GM12875 (cell line): Measurements from ENCODE around the gene OSBPL9.
"Not testable (repeated sequence)": the region's sequence is repeated elsewhere in the genome, so short reads cannot be mapped to it uniquely, and the experiment has no call there.

ENCODE experiments used
- H3K4me3 ChIP-seq: one replicate; pipeline ENCODE4 v1.5.1; 2011; ENCODE audit warnings: low read depth, low read length, control low read depth
- TF ChIP-seq, protein P1 (sequence below): IDR thresholded peaks from 2 replicates; pipeline ENCODE4 v1.5.1; 2011; ENCODE audit warnings: low read depth, mild to moderate bottlenecking, control low read depth, inconsistent platforms, low read length, moderate library complexity, borderline replicate concordance; ENCODE audit not compliant: insufficient read depth

OSBPL9 gene

DNA sequence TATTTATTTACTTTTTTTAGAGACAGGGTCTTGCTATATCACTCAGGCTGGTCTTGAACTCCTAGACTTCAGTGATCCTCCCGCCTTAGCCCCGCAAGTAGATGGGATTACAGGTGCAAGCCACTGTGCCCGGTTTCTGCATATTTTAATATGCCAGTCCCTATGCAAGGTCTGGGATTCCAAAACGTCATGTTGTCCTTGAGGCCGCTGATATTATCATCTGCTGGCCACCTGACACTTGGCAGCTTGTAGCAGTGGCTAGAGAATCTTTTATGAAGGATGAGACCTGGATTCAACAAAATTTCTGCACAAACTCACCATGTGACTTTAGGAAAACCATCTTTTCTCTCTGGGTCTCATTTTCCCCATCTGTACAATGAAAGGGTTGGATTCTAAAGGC, 32.9 kb upstream of the OSBPL9 start:
- TF ChIP-seq, protein P1, sequence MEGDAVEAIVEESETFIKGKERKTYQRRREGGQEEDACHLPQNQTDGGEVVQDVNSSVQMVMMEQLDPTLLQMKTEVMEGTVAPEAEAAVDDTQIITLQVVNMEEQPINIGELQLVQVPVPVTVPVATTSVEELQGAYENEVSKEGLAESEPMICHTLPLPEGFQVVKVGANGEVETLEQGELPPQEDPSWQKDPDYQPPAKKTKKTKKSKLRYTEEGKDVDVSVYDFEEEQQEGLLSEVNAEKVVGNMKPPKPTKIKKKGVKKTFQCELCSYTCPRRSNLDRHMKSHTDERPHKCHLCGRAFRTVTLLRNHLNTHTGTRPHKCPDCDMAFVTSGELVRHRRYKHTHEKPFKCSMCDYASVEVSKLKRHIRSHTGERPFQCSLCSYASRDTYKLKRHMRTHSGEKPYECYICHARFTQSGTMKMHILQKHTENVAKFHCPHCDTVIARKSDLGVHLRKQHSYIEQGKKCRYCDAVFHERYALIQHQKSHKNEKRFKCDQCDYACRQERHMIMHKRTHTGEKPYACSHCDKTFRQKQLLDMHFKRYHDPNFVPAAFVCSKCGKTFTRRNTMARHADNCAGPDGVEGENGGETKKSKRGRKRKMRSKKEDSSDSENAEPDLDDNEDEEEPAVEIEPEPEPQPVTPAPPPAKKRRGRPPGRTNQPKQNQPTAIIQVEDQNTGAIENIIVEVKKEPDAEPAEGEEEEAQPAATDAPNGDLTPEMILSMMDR: no peak
- no peak overlapping the region for H3K4me3 ChIP-seq

DNA sequence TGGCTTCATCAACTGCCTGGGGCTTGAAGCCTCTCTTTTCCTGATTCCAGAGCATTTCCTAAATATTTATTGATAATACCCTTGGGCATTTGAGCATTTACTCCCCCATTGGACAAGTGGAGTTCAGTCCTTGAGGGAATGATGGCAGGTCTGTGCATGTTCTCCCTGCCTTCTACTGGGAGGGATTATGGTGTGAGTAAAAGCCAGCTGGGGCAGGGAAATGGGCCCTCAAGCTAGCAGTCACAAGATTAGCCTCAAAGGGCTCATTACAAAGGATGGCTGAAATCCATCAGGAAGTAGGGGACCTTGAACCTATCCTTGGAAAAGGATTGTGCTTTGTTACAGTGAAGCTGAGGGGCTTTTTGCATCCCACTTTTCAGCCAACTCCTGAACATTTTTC, 24.2 kb upstream of the OSBPL9 start:
- TF ChIP-seq, protein P1: no peak
- no peak overlapping the region for H3K4me3 ChIP-seq

DNA sequence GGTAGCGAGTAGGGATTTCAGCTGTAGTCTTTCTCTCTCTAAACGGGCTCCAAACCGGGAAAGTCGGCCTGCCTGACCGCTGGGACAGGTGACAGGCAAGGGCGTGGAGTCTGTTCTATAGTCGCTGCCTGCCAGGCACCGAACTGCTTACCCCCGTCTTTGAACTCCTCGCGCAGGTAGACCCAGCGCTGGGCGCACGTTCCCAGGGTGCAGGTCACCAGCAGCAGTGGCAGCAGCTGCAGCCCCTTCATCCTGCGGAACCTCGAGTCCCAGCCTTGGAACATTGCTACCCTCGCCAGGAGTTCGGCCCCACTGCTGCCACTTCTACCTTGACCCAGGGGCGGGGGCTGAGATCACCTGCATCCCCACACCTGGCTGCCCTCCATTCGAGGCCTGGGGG, 22.2 kb upstream of the OSBPL9 start:
- TF ChIP-seq, protein P1: no peak

DNA sequence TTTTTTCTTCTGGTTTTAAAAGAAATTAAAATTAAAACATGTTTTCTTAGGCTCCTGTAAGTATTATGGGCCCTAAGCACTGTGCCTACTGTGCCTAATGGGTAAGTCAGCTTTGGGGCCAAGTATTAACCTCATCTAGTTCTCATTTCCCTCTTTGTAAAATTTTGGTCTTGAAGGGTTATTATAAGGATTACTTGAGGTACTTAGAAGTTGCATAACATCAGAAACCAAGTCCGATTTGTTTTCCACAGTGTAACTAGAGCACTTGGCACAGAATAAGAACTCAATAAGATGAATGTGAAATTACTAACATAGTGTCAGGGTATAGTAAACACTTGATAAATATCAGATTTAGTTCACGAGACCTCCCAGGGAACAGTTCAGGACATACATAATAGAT, 16.4 kb upstream of the OSBPL9 start:
- TF ChIP-seq, protein P1: no peak
- no peak overlapping the region for H3K4me3 ChIP-seq

More for the DNA sequence above, 22.2 kb upstream of the OSBPL9 start:
- no peak overlapping the region for H3K4me3 ChIP-seq

DNA sequence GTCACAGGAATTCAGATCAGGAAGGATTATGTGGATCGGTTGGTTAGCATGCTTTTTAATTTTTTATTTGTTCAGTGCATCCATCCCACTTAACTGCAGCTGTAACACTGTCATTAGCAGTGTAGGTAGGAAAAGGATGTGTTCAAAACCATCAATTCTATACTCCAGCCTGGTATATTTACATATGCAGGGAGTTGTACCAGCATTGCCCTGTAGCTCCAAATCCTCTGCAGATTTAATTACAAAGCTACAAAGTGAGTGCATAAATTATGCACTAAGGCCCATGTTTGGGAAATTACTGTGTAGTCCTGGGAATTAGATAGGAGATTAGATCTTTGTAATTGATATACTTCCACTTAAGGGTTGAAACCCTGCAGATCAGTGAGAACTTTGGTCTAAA, 15.9 kb upstream of the OSBPL9 start:
- TF ChIP-seq, protein P1: no peak
- H3K4me3 ChIP-seq: no peak overlapping the region

DNA sequence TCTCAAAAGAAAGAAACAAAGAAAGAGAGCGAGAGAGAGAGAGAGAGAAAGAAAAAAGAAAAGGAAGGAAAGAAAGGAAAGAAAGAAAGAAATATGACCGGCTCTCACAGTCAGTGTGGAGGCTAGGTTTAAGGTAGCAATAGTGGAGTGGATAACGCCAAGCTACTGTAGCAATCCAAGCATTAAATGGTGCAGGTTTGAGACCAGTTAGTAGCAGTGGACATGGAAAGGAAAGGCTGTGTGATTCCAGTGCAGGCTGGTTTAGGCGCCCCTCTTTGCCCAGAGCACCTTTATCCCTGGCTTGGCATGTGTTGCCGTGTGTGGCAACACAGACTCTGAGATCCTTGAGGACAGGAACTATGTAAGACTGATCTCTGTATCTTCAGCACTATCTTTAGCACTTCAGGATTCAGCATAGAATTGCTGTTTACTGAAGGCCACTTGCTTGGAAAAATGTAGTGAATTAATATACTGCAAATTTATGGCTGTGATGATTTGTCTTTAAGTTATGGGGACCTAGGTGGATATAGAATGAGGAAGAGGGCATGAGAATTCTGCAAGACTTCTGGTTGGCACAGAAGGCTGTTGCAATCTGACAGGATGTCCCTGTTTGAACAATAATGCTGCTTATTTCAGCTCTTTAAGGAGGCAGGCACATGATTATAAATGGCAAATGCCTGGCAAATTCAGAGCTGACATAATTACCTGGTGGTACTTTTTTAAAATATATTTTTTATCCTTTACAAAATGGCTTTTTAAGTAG, 10.8 kb upstream of the OSBPL9 start:
- no peak overlapping the region for H3K4me3 ChIP-seq
- TF ChIP-seq, protein P1: no peak

DNA sequence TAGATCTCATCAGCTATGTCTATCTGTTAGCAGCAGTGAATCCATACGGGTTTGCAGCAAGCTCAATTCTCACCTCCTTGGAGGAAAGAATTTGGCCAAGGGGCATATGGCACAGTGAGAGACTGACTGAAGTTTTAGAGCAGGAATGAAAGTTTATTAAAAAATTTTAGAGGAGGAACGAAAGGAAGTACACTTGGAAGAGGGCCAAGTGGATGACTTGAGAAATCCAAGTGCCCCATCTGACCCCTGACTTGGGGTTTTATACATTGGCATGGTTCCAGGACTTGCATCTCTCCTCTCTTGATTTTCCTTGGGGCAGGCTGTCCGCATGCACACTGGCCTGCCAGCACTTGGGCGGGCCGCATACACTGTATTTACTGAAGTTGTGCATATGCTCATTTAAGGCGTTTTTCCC, 9.2 kb upstream of the OSBPL9 start:
- no peak overlapping the region for H3K4me3 ChIP-seq
- TF ChIP-seq, protein P1: no peak

DNA sequence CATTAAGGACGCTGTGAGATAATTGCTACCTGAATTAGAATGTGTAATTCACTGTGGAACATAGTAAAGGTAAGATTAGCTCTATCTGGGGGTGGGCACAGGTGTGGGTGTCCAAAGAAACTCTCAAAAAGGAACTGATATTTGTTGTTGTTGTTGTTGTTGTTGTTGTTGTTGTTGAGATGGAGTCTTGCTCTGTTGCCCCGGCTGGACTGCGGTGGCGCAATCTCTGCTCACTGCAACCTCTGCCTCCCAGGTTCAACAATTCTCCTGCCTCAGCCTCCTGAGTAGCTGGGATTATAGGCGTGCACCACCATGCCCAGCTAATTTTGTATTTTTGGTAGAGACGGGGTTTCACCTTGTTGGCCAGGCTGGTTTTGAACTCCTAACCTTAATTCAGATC, 6.8 kb upstream of the OSBPL9 start:
- H3K4me3 ChIP-seq: not testable (repeated sequence)
